ENCODE data around the gene SLF1.

DNA sequence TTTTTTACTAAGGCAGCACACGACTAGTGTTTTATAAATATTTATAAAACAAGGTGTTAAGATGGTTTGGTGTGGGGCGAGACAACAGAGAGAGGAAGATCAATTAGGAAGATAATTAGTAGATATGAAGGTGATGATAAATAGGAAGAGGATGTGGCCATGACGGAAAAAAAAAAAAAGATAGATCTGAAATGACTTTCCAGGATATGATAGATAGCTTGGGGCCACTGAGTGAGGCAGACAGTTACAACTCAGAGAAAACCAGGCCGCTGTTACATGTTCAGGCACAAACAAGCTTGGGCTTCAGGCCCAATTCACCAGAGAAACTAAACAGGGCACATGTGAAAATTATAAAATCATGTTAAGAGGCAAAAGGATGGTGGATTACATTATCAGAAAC lies 43.3 kb upstream of the SLF1 start:
- no peak for TF ChIP-seq POLR2A (IDR thresholded peaks at IDR 0.05)
- TF ChIP-seq, protein P1, sequence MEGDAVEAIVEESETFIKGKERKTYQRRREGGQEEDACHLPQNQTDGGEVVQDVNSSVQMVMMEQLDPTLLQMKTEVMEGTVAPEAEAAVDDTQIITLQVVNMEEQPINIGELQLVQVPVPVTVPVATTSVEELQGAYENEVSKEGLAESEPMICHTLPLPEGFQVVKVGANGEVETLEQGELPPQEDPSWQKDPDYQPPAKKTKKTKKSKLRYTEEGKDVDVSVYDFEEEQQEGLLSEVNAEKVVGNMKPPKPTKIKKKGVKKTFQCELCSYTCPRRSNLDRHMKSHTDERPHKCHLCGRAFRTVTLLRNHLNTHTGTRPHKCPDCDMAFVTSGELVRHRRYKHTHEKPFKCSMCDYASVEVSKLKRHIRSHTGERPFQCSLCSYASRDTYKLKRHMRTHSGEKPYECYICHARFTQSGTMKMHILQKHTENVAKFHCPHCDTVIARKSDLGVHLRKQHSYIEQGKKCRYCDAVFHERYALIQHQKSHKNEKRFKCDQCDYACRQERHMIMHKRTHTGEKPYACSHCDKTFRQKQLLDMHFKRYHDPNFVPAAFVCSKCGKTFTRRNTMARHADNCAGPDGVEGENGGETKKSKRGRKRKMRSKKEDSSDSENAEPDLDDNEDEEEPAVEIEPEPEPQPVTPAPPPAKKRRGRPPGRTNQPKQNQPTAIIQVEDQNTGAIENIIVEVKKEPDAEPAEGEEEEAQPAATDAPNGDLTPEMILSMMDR (IDR thresholded peaks at IDR 0.05): no peak
